GM21576 (cell line): ENCODE results near the gene MIEF1.
A peak's percentile ranks its signal among the peaks of the same experiment; 100 is the strongest.

ENCODE experiments used
- ATAC-seq: cut with Tn5 transposase; IDR thresholded peaks from one replicate; pipeline ENCODE4 v1.9.1; 2021; ENCODE audit warnings: mild to moderate bottlenecking, moderate library complexity; ENCODE audit not compliant: unreplicated experiment

The MIEF1 gene

GRCh38 chr22:39502109-39502788 lies at the start of gene MIEF1:
Gene MIEF1, plus strand, starts transcription at chr22:39502290. Its CDS starts 9,005 bp downstream, at chr22:39511295.
- ATAC-seq: peak; percentile 75

- no peak for ATAC-seq
These were observed 49.4 kb upstream of the MIEF1 start for GRCh38 chr22:39452740-39453040.

- no peak for ATAC-seq
These were observed 48.2 kb upstream of the MIEF1 start for GRCh38 chr22:39453765-39454378.

- no peak for ATAC-seq
These were observed 47.7 kb upstream of the MIEF1 start for GRCh38 chr22:39454385-39454871.

GRCh38 chr22:39456522-39457197 lies 45.4 kb upstream of the MIEF1 start, which contains the start of gene MGAT3:
Gene MGAT3, plus strand, starts transcription at chr22:39457012. Its CDS starts 30,336 bp downstream, at chr22:39487348.
- ATAC-seq: no peak

- no peak for ATAC-seq
These were observed 44.9 kb upstream of the MIEF1 start for GRCh38 chr22:39457198-39457555.

GRCh38 chr22:39457556-39458443 lies 44.3 kb upstream of the MIEF1 start:
- ATAC-seq: no peak

GRCh38 chr22:39458444-39459083 lies 43.5 kb upstream of the MIEF1 start:
- ATAC-seq: no peak

- no peak for ATAC-seq
These were observed 42.4 kb upstream of the MIEF1 start for GRCh38 chr22:39459681-39460080.

- ATAC-seq: no peak
These were observed 39.5 kb upstream of the MIEF1 start for GRCh38 chr22:39462443-39463221.

GRCh38 chr22:39463277-39463676 lies 38.8 kb upstream of the MIEF1 start:
- no peak for ATAC-seq

- no peak for ATAC-seq
These were observed 38.1 kb upstream of the MIEF1 start for GRCh38 chr22:39463931-39464390.

GRCh38 chr22:39466228-39467006 lies 35.7 kb upstream of the MIEF1 start:
- ATAC-seq: no peak

- no peak for ATAC-seq
These were observed 34.6 kb upstream of the MIEF1 start for GRCh38 chr22:39467390-39467895.

GRCh38 chr22:39468487-39469325 lies 33.4 kb upstream of the MIEF1 start:
- no peak for ATAC-seq

GRCh38 chr22:39469326-39469680 lies 32.8 kb upstream of the MIEF1 start:
- no peak for ATAC-seq

- ATAC-seq: no peak
These were observed 32.2 kb upstream of the MIEF1 start for GRCh38 chr22:39469681-39470450.
